Right renal pelvis (tissue), 4 donors: ENCODE measurements around the gene SLC17A5. TPM values are rescaled to one million over a fixed set of nuclear protein-coding genes. Genes with fewer than 3 reads are reported as not detected.

Source experiments
- polyA plus RNA-seq, 4 donors: library from polyadenylated mRNA; unstranded; fragments of 120-200 nt; gene quantifications; one replicate each; pipeline ENCODE4 v1.2.1, GENCODE V29; 2013; ENCODE audit not compliant: insufficient read length in 4 of 4

Gene SLC17A5
- polyA plus RNA-seq, 4 donors: 18.4 to 23.5 (median 21.0) TPM

Other genes with a start within 250 kb of the SLC17A5 start
- gene CGAS, start 201.7 kb downstream of the SLC17A5 start, polyA plus RNA-seq: 1 to 10 TPM; 3.1 to 3.9 (median 3.2) TPM
- 10 to 100 TPM; 29.8 to 39.1 (median 35.5) TPM for gene MTO1, start 192.3 kb downstream of the SLC17A5 start, polyA plus RNA-seq
- over 10,000 TPM; 19,598 to 21,513 (median 20,563) TPM for gene EEF1A1, start 133.0 kb downstream of the SLC17A5 start, polyA plus RNA-seq
- gene CD109, start 42.2 kb upstream of the SLC17A5 start, polyA plus RNA-seq: 10 to 100 TPM; 12.7 to 16.8 (median 14.8) TPM